ENCODE results near the gene PARL. TPM values are rescaled to one million over a fixed set of nuclear protein-coding genes. Genes with fewer than 3 reads are reported as not detected.

The PARL gene
- total RNA-seq, 1 experiment from 2014 or later = 73.7 TPM

DNA sequence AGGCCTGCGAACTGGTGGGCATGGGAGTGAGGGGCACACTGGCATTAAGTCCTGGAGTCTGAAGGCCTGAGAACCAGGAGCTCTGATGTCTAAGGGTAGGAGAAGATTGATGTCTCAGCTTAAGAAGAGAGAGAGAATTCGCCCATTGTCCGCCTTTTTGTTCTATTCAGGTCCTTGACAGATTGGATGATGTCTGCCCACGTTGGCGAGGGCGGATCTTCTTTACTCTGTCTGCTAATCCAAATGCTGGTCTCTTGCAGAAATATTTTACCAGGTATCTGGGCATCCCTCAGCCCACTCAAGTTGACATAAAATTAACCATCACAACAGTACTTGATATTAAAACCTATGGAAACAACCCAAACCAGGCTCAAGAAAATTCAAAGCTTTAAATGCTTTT lies 103.4 kb downstream of the PARL start:
- no TSS peak for BruUV-seq (replicated peaks)
- H3K4me1 ChIP-seq (ENCODE audit: insufficient read depth, low read length, poor library complexity, severe bottlenecking) = no peaks in the 10 kb centered on the region
- no peaks in the 10 kb centered on the region for H3K27me3 ChIP-seq (replicated peaks; ENCODE audit: insufficient read depth, low read depth, low read length, poor library complexity)
- intact Hi-C loops (cut with micrococcal nuclease; ENCODE audit: unreplicated experiment) = no loop called here
- ChIA-PET CTCF (no interaction called here), POLR2A (ENCODE audit: low non-redundant PET) (no interaction called here)
- peaks cover 72% of the 10 kb centered on the region for H3K36me3 ChIP-seq (ENCODE audit: insufficient read depth, low read length, poor library complexity, severe bottlenecking)
- TF ChIP-seq CTCF (conservative IDR thresholded peaks at IDR 0.05; ENCODE audit: low read depth, low read length) = no peak
- no peak overlapping the region for H3K27ac ChIP-seq (ENCODE audit: low read depth, low read length, poor library complexity, severe bottlenecking)
- no peak for DNase-seq (ENCODE audit: low spot score)
- no peaks in the 10 kb centered on the region for H3K9me3 ChIP-seq (ENCODE audit: low read depth, low read length, poor library complexity, severe bottlenecking)
- no peak overlapping the region for H3K4me3 ChIP-seq (ENCODE audit: low read depth, low read length, poor library complexity, severe bottlenecking)

GRCh38 chr3:183779896-183780465 lies 104.7 kb downstream of the PARL start:
- no peak for DNase-seq (ENCODE audit: low spot score)
- no peak overlapping the region for H3K27ac ChIP-seq (ENCODE audit: low read depth, low read length, poor library complexity, severe bottlenecking)
- no peak for TF ChIP-seq EZH2 (IDR thresholded peaks at IDR 0.05; ENCODE audit: borderline replicate concordance, low read depth, low read length, poor library complexity, severe bottlenecking)
- no peak for TF ChIP-seq CTCF (conservative IDR thresholded peaks at IDR 0.05; ENCODE audit: low read depth, low read length)
- H3K9me3 ChIP-seq (ENCODE audit: low read depth, low read length, poor library complexity, severe bottlenecking) = no peaks in the 10 kb centered on the region
- H3K27me3 ChIP-seq (replicated peaks; ENCODE audit: insufficient read depth, low read depth, low read length, poor library complexity) = no peaks in the 10 kb centered on the region
- peaks cover 75% of the 10 kb centered on the region for H3K36me3 ChIP-seq (ENCODE audit: insufficient read depth, low read length, poor library complexity, severe bottlenecking)
- no peaks in the 10 kb centered on the region for H3K4me1 ChIP-seq (ENCODE audit: insufficient read depth, low read length, poor library complexity, severe bottlenecking)
- BruUV-seq (replicated peaks) = no TSS peak
- CTCF ChIA-PET = interaction anchor here (0.7 kb wide), 1 partner anchor 774 kb away, joined by 14 read pairs; no protein-coding TSS in a partner anchor
- H3K4me3 ChIP-seq (ENCODE audit: low read depth, low read length, poor library complexity, severe bottlenecking) = no peak overlapping the region
- POLR2A ChIA-PET (ENCODE audit: low non-redundant PET) = no interaction called here
- intact Hi-C loops (cut with micrococcal nuclease; ENCODE audit: unreplicated experiment) = no loop called here

Small RNAs within 50 kb of the gene (microRNA-seq; reads per million reads assigned to microRNA genes)
- gene MIR4448 = not detected

Other genes with a start within 250 kb of the PARL start
- 7.3 and 10.2 TPM in 2 replicates for gene KLHL24, start 249.3 kb downstream of the PARL start, total RNA-seq (2021)
- gene YEATS2, start 187.1 kb downstream of the PARL start, total RNA-seq (2021) = 39.9 and 40.7 TPM in 2 replicates
- 5.0 and 5.9 TPM in 2 replicates for gene MAP6D1, start 59.3 kb downstream of the PARL start, total RNA-seq (2021)
- gene ABCC5, start 133.0 kb upstream of the PARL start, total RNA-seq (2021) = 30.3 and 32.0 TPM in 2 replicates
- not detected in 2 replicates for gene HTR3D, start 146.9 kb upstream of the PARL start, total RNA-seq (2021)
- gene HTR3C, start 168.2 kb upstream of the PARL start, total RNA-seq (2021) = not detected in 2 replicates
- gene HTR3E, start 212.2 kb upstream of the PARL start, total RNA-seq (2021) = not detected in 2 replicates